GM20431 (cell line): ENCODE data around the gene RCAN3.
"Not testable (repeated sequence)": the region's sequence is repeated elsewhere in the genome, so short reads cannot be mapped to it uniquely, and the experiment has no call there.

Source experiments
- in situ Hi-C: fragments of 300-500 bp; cut with MseI, MboI; formaldehyde crosslinking; loops from one replicate; pipeline ENCODE4 v1.15.0; 2020; ENCODE audit warnings: low sequenced_read_pairs; ENCODE audit not compliant: unreplicated experiment

The RCAN3 gene

GRCh38 chr1:24541711-24542346 lies 39.2 kb downstream of the RCAN3 start:
- in situ Hi-C loops, result no loop called here

- in situ Hi-C loops, result no loop called here
Observed at GRCh38 chr1:24544239-24544638, 41.6 kb downstream of the RCAN3 start.

GRCh38 chr1:24545662-24546061 lies 43.0 kb downstream of the RCAN3 start:
- in situ Hi-C loops, result no loop called here

GRCh38 chr1:24547195-24547594 lies 44.6 kb downstream of the RCAN3 start:
- in situ Hi-C loops, result no loop called here

GRCh38 chr1:24548070-24548469 lies 45.4 kb downstream of the RCAN3 start:
- in situ Hi-C loops, result no loop called here

- in situ Hi-C loops, result not testable (repeated sequence)
Observed at GRCh38 chr1:24549210-24549609, 46.6 kb downstream of the RCAN3 start.

- in situ Hi-C loops, result no loop called here
Observed at GRCh38 chr1:24551290-24551959, 48.8 kb downstream of the RCAN3 start.

GRCh38 chr1:24551960-24552571 lies 49.4 kb downstream of the RCAN3 start:
- in situ Hi-C loops, result no loop called here

- in situ Hi-C loops, result no loop called here
Observed at GRCh38 chr1:24553931-24554330, 51.3 kb downstream of the RCAN3 start.

- in situ Hi-C loops, result no loop called here
Observed at GRCh38 chr1:24554714-24555113, 52.1 kb downstream of the RCAN3 start.

- in situ Hi-C loops, result no loop called here
Observed at GRCh38 chr1:24555591-24556413, 53.2 kb downstream of the RCAN3 start, which contains the start of gene NCMAP. Gene NCMAP (plus strand): TSS chr1:24556087. CDS start chr1:24595431, 39,344 bp downstream.

GRCh38 chr1:24556414-24556795 lies 53.8 kb downstream of the RCAN3 start:
- in situ Hi-C loops, result no loop called here

GRCh38 chr1:24557220-24557619 lies 54.6 kb downstream of the RCAN3 start:
- in situ Hi-C loops, result no loop called here

- in situ Hi-C loops, result no loop called here
Observed at GRCh38 chr1:24557711-24558131, 55.1 kb downstream of the RCAN3 start.

- in situ Hi-C loops, result no loop called here
Observed at GRCh38 chr1:24558455-24558854, 55.8 kb downstream of the RCAN3 start.

- in situ Hi-C loops, result no loop called here
Observed at GRCh38 chr1:24558902-24559791, 56.5 kb downstream of the RCAN3 start.

- in situ Hi-C loops, result no loop called here
Observed at GRCh38 chr1:24560361-24560760, 57.7 kb downstream of the RCAN3 start.

GRCh38 chr1:24562625-24563024 lies 60.0 kb downstream of the RCAN3 start:
- in situ Hi-C loops, result no loop called here

GRCh38 chr1:24564695-24565094 lies 62.1 kb downstream of the RCAN3 start:
- in situ Hi-C loops, result no loop called here
